Psoas muscle (tissue), 8 donors: ENCODE results near the gene ENKUR. TPM values are rescaled to one million over a fixed set of nuclear protein-coding genes. Genes with fewer than 3 reads are reported as not detected.
A peak's percentile ranks its signal among the peaks of the same experiment; 100 is the strongest.

ENCODE experiments used
- ATAC-seq, 4 donors: fragments of 200-7000 bp; cut with Tn5 transposase; one replicate each; pipeline ENCODE4 v1.9.1; 2020; ENCODE audit warnings: moderate library complexity in 3 of 4, mild to moderate bottlenecking in 2 of 4
- DNase-seq, 2 donors: peaks; one replicate each; pipeline ENCODE4 v3.0.0-alpha.2; 2020
- H3K27ac ChIP-seq: fragments of 200-600 bp; one replicate; pipeline ENCODE4 v1.8.0; 2022
- H3K27me3 ChIP-seq, 3 donors: fragments of 200-600 bp in 1 of 3; one replicate each; pipeline versions ENCODE4 v1.6.1 to v1.8.0; 2013 to 2022; ENCODE audit warnings: low read length in 2 of 3, mild to moderate bottlenecking in 2 of 3, moderate library complexity in 1 of 3; ENCODE audit not compliant: insufficient read depth in 3 of 3
- H3K36me3 ChIP-seq, 2 donors: fragments of 200-600 bp in 1 of 2; one replicate each; pipeline versions ENCODE4 v1.6.1 to v1.8.0; 2013 to 2022; ENCODE audit warnings: low read depth in 1 of 2, mild to moderate bottlenecking in 1 of 2, moderate library complexity in 1 of 2; ENCODE audit not compliant: insufficient read depth in 1 of 2
- H3K4me1 ChIP-seq: fragments of 200-600 bp; one replicate; pipeline ENCODE4 v1.8.0; 2022
- H3K4me3 ChIP-seq: fragments of 200-600 bp; one replicate; pipeline ENCODE4 v1.8.0; 2022; ENCODE audit warnings: mild to moderate bottlenecking
- H3K9me3 ChIP-seq: fragments of 200-600 bp; one replicate; pipeline ENCODE4 v1.8.0; 2022
- CTCF ChIP-seq: fragments of 200-600 bp; IDR thresholded peaks from one replicate; pipeline ENCODE4 v1.8.0; 2022; ENCODE audit warnings: antibody characterized with exemption
- WGBS, 3 donors: extraction: QIAGEN DNeasy Blood & Tissue Kit; methylation state at CpG; one replicate each; pipeline versions ENCODE4 v1.1.6 to v1.1.7; 2013; 5-methylcytosine and 5-hydroxymethylcytosine counted together
- intact Hi-C, 2 donors: fragments of 100-400 bp; cut with DNase I; formaldehyde crosslinking; loops; one replicate each; pipeline versions ENCODE4 v1.11.0 to v1.14.2; 2022
- polyA plus RNA-seq, 3 donors: library from polyadenylated mRNA; stranded (reverse); fragments of 200-250 nt; gene quantifications; one replicate each; pipeline ENCODE4 v1.2.3, GENCODE V29; 2013
- total RNA-seq, 4 donors: library from RNA; stranded (reverse); fragmentation: NEBNext Ultra II Directional in 2 of 4; extraction: Animal tissue kit (Norgen Biotek cat#: 25700) in 2 of 4; gene quantifications; one replicate each; pipeline versions ENCODE4 v1.2.1 to v1.2.4, GENCODE V29; 2021 to 2023
- donor health status: healthy with polysubstance abuse.
- donor health status: DM: no; HTN: no; CAD: no; lungs with moderate emphysema.
- donor health status: Bipolar disorder and iron deficiency.
- donor health status: healthy.
- donor health status: DM: yes; HTN: yes; CAD: no.
- donor health status: DM: no; HTN: no; CAD: no.
- donor health status: DM: no; HTN: no; CAD: no.
- donor health status: DM: yes; HTN: yes; CAD: no.

Gene ENKUR
- total and polyA plus RNA-seq, 7 donors, result 0.03 to 0.05 TPM; not detected in 5

GRCh38 chr10:25061711-25062449 is 45.9 kb upstream of the ENKUR start:
- Histone ChIP-seq H3K27me3 (no peaks in the 10 kb centered on the region), H3K27ac (peak overlapping the region; percentile 30), H3K36me3 (no peaks in the 10 kb centered on the region), H3K4me3 (no peak overlapping the region), H3K9me3 (no peaks in the 10 kb centered on the region), H3K4me1 (no peaks in the 10 kb centered on the region)
- no peak for TF ChIP-seq CTCF
- DNase-seq (no peak), ATAC-seq (no peak)
- WGBS, 3 donors, result 72 to 77% (median 76%) methylated on average over 11 of the region's 11 CpGs
- intact Hi-C loops, result no loop called here

- Histone ChIP-seq H3K9me3 (no peaks in the 10 kb centered on the region), H3K27ac (no peak overlapping the region), H3K36me3 (no peaks in the 10 kb centered on the region), H3K27me3 (no peaks in the 10 kb centered on the region), H3K4me1 (no peaks in the 10 kb centered on the region), H3K4me3 (no peak overlapping the region)
- ATAC-seq (no peak), DNase-seq (no peak)
- TF ChIP-seq CTCF, result no peak
- intact Hi-C loops, result no loop called here
- 93 to 97% (median 95%) methylated on average over 7 of the region's 7 CpGs for whole genome bisulfite sequencing, 3 donors
These were observed 45.2 kb upstream of the ENKUR start for GRCh38 chr10:25061125-25061524.

DNA sequence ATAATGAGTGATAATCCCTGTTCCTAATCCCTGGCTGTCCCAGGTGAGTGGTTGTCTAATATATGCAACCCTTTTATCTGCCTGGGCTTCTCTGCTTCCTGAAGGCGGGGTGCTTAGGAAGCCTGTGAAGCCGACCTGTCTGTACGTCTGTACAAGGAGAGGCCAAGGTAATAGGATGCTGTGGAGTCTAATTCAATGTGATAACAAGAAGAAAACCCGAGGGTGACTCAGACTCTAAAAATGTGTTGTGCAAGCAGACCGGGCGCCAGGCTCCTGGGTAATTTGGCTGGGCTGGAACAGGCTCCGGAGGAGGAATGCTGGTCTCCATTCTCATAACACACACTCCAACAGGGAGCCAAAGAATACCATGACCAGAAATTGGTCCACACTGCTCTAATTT is 44.0 kb upstream of the ENKUR start:
- H3K27ac ChIP-seq, result no peak overlapping the region
- no peak for TF ChIP-seq CTCF
- DNase-seq (peak in 1 of 2 donors; percentile 37), ATAC-seq (peak; percentile 26 to 63 (median 45))
- intact Hi-C loops, result no loop called here
- H3K9me3 ChIP-seq, result no peaks in the 10 kb centered on the region
- WGBS, 3 donors, result 35 to 38% (median 37%) methylated on average over 7 of the region's 7 CpGs
- no peaks in the 10 kb centered on the region for H3K27me3 ChIP-seq
- no peak overlapping the region for H3K4me3 ChIP-seq
- no peaks in the 10 kb centered on the region for H3K36me3 ChIP-seq
- no peaks in the 10 kb centered on the region for H3K4me1 ChIP-seq

GRCh38 chr10:25057886-25058285 is 41.9 kb upstream of the ENKUR start:
- Histone ChIP-seq H3K4me3 (no peak overlapping the region), H3K27ac (no peak overlapping the region), H3K27me3 (no peaks in the 10 kb centered on the region), H3K4me1 (no peaks in the 10 kb centered on the region), H3K9me3 (no peaks in the 10 kb centered on the region), H3K36me3 (no peaks in the 10 kb centered on the region)
- no peak for DNase-seq
- ATAC-seq, result no peak
- 54 to 60% (median 58%) methylated on average over 4 of the region's 4 CpGs for WGBS, 3 donors
- TF ChIP-seq CTCF, result no peak
- intact Hi-C loops, result no loop called here

- intact Hi-C loops, result no loop called here
- WGBS, 3 donors, result 74 to 77% (median 75%) methylated on average over 3 of the region's 3 CpGs
These were observed 40.8 kb upstream of the ENKUR start for GRCh38 chr10:25056726-25057125.

More at GRCh38 chr10:25056726-25057125, 40.8 kb upstream of the ENKUR start:
- Histone ChIP-seq H3K27ac (no peak overlapping the region), H3K36me3 (no peaks in the 10 kb centered on the region), H3K9me3 (no peaks in the 10 kb centered on the region), H3K27me3 (no peaks in the 10 kb centered on the region), H3K4me3 (no peak overlapping the region), H3K4me1 (no peaks in the 10 kb centered on the region)
- ATAC-seq (no peak), DNase-seq (no peak)
- no peak for TF ChIP-seq CTCF
